NB4 (cell line): Measurements from ENCODE around the gene SHISA8.

Source experiments
- CTCF ChIP-seq: IDR thresholded peaks from one replicate; pipeline ENCODE4 v1.5.1; 2012; ENCODE audit warnings: low read depth, low read length
- MAX ChIP-seq: IDR thresholded peaks from 2 replicates; pipeline ENCODE4 v1.6.1; 2011; ENCODE audit warnings: low read depth, low read length
- POLR2A ChIP-seq: IDR thresholded peaks from 2 replicates; pipeline ENCODE4 v1.6.1; 2011; ENCODE audit warnings: mild to moderate bottlenecking; ENCODE audit not compliant: insufficient read length; ENCODE audit errors: extremely low read depth

- no peak for TF ChIP-seq CTCF
- no peak for TF ChIP-seq MAX
- no peak for TF ChIP-seq POLR2A
Measured at GRCh38 chr22:41905411-41906202, 9.3 kb downstream of the SHISA8 start.
